GM10847 (cell line): ENCODE results near the gene KRT10.

Experiments
- POLR2A ChIP-seq: IDR thresholded peaks from 2 replicates; pipeline ENCODE4 v1.6.1; 2011; ENCODE audit not compliant: insufficient read length; ENCODE audit errors: extremely low read depth

Gene KRT10

DNA sequence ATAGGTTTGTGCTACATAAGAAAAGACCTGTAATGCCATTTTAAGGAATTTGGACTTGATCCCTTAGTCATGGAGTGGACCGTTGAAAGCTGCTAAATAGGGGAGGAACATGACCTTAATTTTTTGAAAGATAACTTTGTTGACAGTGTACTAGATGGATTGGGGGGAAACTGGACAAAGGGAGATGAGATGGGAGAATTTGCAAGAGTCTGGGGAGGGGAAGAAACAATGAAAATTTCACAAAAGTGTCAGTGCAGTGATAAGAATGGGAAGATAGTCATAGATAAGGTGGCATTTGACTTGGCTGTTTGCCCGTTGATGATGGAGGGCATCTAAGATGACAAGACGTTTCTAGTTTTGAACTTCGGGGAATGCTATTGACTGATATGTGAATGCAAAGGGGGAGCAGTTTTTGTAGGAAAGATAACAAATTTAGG is 22.3 kb upstream of the KRT10 start:
- TF ChIP-seq POLR2A, result no peak

DNA sequence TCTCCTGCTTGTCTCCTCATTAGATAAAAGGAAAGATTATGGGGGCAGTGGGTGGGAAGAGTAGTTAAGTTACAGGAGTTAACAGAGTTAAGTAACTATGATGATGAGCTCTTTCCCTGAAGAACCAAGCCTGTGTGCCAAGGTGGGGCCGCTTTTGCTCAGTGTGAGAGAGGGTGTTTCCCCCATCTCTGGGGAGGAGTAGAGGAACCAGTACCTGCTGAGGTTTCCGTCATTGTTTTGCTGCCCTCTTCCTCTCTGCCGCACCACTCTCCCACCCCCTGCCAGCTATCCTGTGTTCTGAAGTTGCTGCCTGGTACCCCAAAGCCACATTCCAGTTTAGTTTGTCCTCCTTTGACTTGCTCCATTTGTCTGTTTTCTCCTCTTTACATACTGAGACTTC is 20.8 kb upstream of the KRT10 start:
- no peak for TF ChIP-seq POLR2A

- no peak for TF ChIP-seq POLR2A
These were observed 18.8 kb upstream of the KRT10 start for GRCh38 chr17:40841246-40841645.

DNA sequence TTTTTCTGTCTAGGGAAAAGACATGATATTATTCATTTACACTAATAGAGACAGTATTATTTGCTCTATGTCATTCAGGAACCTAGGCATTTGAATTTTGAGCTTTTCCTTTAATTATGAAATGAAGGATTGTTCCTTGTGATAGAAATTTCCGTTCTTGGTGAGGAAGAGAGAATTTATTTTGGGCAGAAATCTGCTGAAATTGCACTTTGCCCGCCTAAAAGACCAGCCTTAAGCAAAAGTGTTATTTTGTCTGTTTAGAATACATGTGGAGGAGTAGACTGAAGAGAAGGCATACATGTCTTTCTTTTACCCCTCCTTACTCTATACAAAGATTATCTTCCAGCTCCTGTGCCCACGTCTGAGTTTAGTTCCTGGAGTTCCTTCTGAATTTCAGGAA is 16.8 kb upstream of the KRT10 start:
- TF ChIP-seq POLR2A, result no peak

- no peak for TF ChIP-seq POLR2A
These were observed 13.6 kb upstream of the KRT10 start for GRCh38 chr17:40836020-40836419.

- no peak for TF ChIP-seq POLR2A
These were observed 11.5 kb upstream of the KRT10 start for GRCh38 chr17:40833882-40834281.

DNA sequence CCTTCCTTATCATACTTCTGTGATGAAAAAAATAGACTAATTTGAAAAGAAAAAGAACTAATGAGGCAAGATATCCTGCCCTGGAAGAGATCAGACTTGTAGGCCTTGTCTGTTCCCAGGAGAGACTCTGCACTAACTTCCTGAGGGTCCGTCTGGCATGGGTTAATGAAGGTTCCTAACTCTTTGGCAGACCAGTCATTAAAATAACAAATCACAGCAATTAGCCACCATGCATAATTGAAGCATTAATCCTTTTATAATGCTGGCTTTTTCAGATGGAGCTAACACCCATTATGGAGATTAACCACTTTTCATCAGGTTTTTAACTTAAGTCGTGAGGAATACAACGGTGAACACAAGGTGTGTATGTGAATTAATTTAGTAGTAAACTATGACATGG is 10.4 kb upstream of the KRT10 start:
- TF ChIP-seq POLR2A, result no peak

GRCh38 chr17:40830085-40830776 is 7.8 kb upstream of the KRT10 start:
- TF ChIP-seq POLR2A, result no peak

DNA sequence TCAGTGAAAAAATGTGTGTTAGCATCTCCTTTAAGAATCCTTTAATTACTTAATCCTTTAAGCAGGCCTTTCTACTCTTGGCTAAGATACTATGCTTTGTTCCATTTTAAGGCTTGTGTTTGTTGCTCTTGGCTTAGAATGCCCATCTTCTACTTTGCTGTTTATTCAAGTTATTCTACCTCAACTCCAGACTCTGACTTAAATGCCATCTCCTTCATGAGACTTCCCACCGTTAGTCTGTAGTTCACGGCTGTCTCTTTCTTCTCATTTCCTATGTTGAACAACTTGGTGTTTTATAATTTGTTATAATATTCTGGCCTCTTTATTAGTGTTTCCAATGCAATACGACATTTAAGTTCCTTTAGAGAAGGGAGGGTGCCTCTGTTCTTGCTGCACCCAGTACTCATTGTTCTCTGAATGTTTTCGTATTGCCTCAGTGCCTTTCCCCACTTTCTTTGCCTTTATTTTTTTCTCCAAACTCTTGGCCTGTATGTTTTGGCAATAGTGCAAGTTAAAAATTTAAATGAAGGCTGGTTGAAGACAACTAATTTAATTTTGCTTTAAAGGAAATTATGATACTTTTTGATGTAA is 6.1 kb upstream of the KRT10 start:
- TF ChIP-seq POLR2A, result no peak

DNA sequence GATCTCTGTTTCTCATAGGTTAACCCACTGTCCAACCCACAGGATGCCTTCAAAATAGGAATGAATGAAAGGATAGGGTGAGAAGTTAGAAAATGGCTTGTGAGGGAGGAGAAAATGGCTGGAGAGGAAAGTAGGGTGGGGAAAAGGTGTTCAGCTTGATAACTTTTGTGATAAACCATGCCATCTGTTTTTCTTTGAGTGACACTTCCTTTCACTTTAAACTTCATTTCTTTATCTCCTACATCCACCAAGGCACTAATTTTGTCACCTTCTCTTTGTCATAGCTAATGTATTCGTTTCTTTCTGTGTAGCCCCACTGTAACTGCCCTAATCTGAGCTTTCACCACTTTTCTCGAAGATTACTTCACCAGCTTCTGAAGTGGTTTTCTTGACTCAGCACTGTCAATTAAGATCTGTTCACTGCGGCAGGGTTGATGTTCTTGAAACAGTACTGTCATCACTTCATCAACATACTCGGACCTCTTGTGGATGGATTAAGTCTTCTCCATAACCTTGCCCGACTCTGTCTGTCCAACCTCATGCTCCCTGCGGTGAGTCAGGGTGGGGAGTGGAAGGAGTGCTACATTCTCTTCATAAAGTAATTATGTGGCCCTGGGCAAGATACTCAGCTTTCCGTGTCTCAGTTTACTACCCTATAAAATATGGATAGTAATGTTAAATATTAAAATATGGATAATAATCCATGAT is 5.5 kb upstream of the KRT10 start:
- TF ChIP-seq POLR2A, result no peak

DNA sequence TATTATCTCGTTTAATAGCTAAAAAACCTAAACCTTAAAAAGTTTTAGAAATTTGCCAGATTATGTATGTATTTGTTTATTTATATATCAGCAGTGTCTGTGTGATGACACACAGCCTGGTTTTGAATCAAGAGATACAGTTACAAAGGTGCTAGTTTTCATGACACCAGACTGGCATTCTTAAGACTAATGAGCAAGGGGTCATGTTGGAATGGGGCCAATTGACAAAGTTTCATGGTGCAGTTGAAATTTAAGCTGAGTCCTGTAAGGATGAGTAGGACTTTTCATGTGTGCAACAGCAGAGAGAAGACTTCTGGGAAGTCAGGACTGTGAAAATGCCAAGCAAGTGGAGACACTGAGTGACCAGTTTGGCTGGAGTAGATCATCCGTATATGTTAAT is 3.2 kb upstream of the KRT10 start:
- TF ChIP-seq POLR2A, result no peak

GRCh38 chr17:40824015-40824832 is 1.8 kb upstream of the KRT10 start:
- no peak for TF ChIP-seq POLR2A

DNA sequence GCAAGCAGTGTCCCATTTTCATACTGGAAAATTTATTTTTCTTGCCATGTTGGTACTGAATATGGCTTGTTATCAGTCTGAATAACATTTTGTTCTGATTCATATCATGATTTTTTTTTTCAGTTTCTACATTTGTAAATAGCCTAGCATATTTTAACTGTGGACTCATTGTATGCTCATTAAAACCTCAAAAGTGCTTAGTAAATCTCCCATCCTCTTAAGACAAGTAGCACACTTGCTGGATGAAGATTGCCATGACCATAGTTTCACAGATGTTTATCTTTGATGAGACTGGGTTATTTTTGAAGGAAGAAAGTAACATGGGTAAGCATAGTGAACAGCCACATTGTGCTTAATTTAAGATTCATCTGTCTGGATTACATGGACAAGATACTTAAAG is 878 bp downstream of the KRT10 start:
- no peak for TF ChIP-seq POLR2A

- no peak for TF ChIP-seq POLR2A
These were observed 2.1 kb downstream of the KRT10 start for GRCh38 chr17:40820228-40820838.

GRCh38 chr17:40819528-40820125 is 2.8 kb downstream of the KRT10 start:
- TF ChIP-seq POLR2A, result no peak
